Activated T-cell treated with anti-CD3 and anti-CD28 coated beads, Interleukin-2, amount 50 U/mL, for 48 hours (primary cell): ENCODE results near the gene RNF103.
"Not testable (repeated sequence)": the region's sequence is repeated elsewhere in the genome, so short reads cannot be mapped to it uniquely, and the experiment has no call there.

Experiments
- DNase-seq, 2 experiments: peaks; one replicate each; pipeline ENCODE4 v3.0.0-alpha.2; 2020

Gene RNF103

GRCh38 chr2:86623043-86623493, 597 bp downstream of the RNF103 start:
- peak; percentile 68 to 71 for DNase-seq

- DNase-seq = peak in 1 of 2 experiments; percentile 47
These were observed 1.1 kb downstream of the RNF103 start for GRCh38 chr2:86622519-86623042.

GRCh38 chr2:86621280-86621943, 2.3 kb downstream of the RNF103 start:
- DNase-seq = no peak

GRCh38 chr2:86617738-86618137, 5.9 kb downstream of the RNF103 start:
- DNase-seq = no peak

- no peak for DNase-seq
These were observed 6.5 kb downstream of the RNF103 start for GRCh38 chr2:86617153-86617552.

- DNase-seq = no peak
These were observed 7.2 kb downstream of the RNF103 start for GRCh38 chr2:86616502-86616901.

- no peak for DNase-seq
These were observed 8.1 kb downstream of the RNF103 start for GRCh38 chr2:86615596-86615995.

- DNase-seq = no peak
These were observed 10.2 kb downstream of the RNF103 start for GRCh38 chr2:86613515-86613914.

GRCh38 chr2:86610871-86611270, 12.8 kb downstream of the RNF103 start:
- DNase-seq = no peak

GRCh38 chr2:86608832-86609410, 14.7 kb downstream of the RNF103 start:
- DNase-seq = no peak

- DNase-seq = no peak
These were observed 19.8 kb downstream of the RNF103 start for GRCh38 chr2:86603905-86604304.

GRCh38 chr2:86598966-86599365, 24.7 kb downstream of the RNF103 start:
- DNase-seq = no peak

- no peak for DNase-seq
These were observed 27.5 kb downstream of the RNF103 start for GRCh38 chr2:86596118-86596517.

- DNase-seq = no peak
These were observed 30.4 kb downstream of the RNF103 start for GRCh38 chr2:86593266-86593665.

GRCh38 chr2:86592547-86593230, 31.0 kb downstream of the RNF103 start:
- DNase-seq = no peak

- not testable (repeated sequence) for DNase-seq
These were observed 34.0 kb downstream of the RNF103 start for GRCh38 chr2:86589701-86590100.

GRCh38 chr2:86584151-86584913, 39.3 kb downstream of the RNF103 start:
- no peak for DNase-seq

GRCh38 chr2:86580560-86580959, 43.1 kb downstream of the RNF103 start:
- DNase-seq = no peak

- no peak for DNase-seq
These were observed 45.7 kb downstream of the RNF103 start for GRCh38 chr2:86577817-86578456.

GRCh38 chr2:86570059-86570458, 53.6 kb downstream of the RNF103 start:
- DNase-seq = no peak

- DNase-seq = no peak
These were observed 56.9 kb downstream of the RNF103 start for GRCh38 chr2:86566821-86567190.

- DNase-seq = no peak
These were observed 57.4 kb downstream of the RNF103 start for GRCh38 chr2:86566158-86566820.
